HepG2 (cell line): ENCODE measurements around the gene TLCD3B. TPM values are rescaled to one million over a fixed set of nuclear protein-coding genes. Genes with fewer than 3 reads are reported as not detected.

Experiments used
- CSRNP2 ChIP-seq: sonication (generic); formaldehyde crosslinking; conservative IDR thresholded peaks from 2 replicates; pipeline ENCODE4 v1.8.0; 2022; ENCODE audit warnings: low read depth, missing genetic modification reagents
- DMTF1 ChIP-seq: sonication (generic); formaldehyde crosslinking; IDR thresholded peaks from 2 replicates; pipeline ENCODE4 v1.4.0; 2020; ENCODE audit warnings: mild to moderate bottlenecking, missing genetic modification reagents
- EEA1 ChIP-seq: sonication (generic); formaldehyde crosslinking; IDR thresholded peaks from 2 replicates; pipeline ENCODE4 v1.5.1; 2020; ENCODE audit warnings: mild to moderate bottlenecking, missing genetic modification reagents, borderline replicate concordance
- FOXP1 ChIP-seq, 2 experiments: fragments of 450-650 bp in 1 of 2; IDR thresholded peaks; 2 replicates each; pipeline ENCODE4 v1.6.1; 2017 to 2018; ENCODE audit warnings: antibody characterized with exemption in 1 of 2
- HMGXB4 ChIP-seq, 2 experiments: sonication (generic) in 1 of 2; formaldehyde crosslinking in 1 of 2; IDR thresholded peaks; 2 replicates each; pipeline versions ENCODE4 v1.4.0 to v1.6.1; 2018 to 2020; ENCODE audit warnings: missing genetic modification reagents in 2 of 2, borderline replicate concordance in 1 of 2, low read depth in 1 of 2, mild to moderate bottlenecking in 1 of 2, missing biosample characterization in 1 of 2
- HNF1B ChIP-seq: sonication (generic); formaldehyde crosslinking; IDR thresholded peaks from 2 replicates; pipeline ENCODE4 v1.5.1; 2020; ENCODE audit warnings: mild to moderate bottlenecking, moderate library complexity, missing genetic modification reagents
- SMAD1 ChIP-seq: sonication (generic); formaldehyde crosslinking; IDR thresholded peaks from 2 replicates; pipeline ENCODE4 v1.4.0; 2020; ENCODE audit warnings: missing genetic modification reagents, low read depth, mild to moderate bottlenecking, borderline replicate concordance
- SRSF9 ChIP-seq: fragments of 200-400 bp; formaldehyde crosslinking; IDR thresholded peaks from 2 replicates; pipeline ENCODE4 v1.6.1; 2018; ENCODE audit warnings: borderline replicate concordance, mild to moderate bottlenecking, low read depth, low read length; ENCODE audit not compliant: insufficient read depth, poor library complexity, severe bottlenecking
- THRA ChIP-seq: sonication (generic); formaldehyde crosslinking; IDR thresholded peaks from 2 replicates; pipeline ENCODE4 v1.4.0; 2020; ENCODE audit warnings: missing genetic modification reagents, borderline replicate concordance
- ZBTB20 ChIP-seq: sonication (generic); formaldehyde crosslinking; IDR thresholded peaks from 2 replicates; pipeline ENCODE4 v1.8.1; 2023; ENCODE audit warnings: missing genetic modification reagents, low read depth, mild to moderate bottlenecking, borderline replicate concordance
- ZNF558 ChIP-seq: sonication (generic); formaldehyde crosslinking; IDR thresholded peaks from 2 replicates; pipeline ENCODE4 v1.9.0; 2022; ENCODE audit warnings: mild to moderate bottlenecking, missing genetic modification reagents, borderline replicate concordance
- ZNF639 ChIP-seq: conservative IDR thresholded peaks from 2 replicates; pipeline ENCODE4 v1.6.1; 2018; ENCODE audit warnings: missing genetic modification reagents
- ZNF713 ChIP-seq: sonication (generic); formaldehyde crosslinking; IDR thresholded peaks from 2 replicates; pipeline ENCODE4 v1.4.0; 2020; ENCODE audit warnings: mild to moderate bottlenecking, missing genetic modification reagents
- ZNF761 ChIP-seq: sonication (generic); formaldehyde crosslinking; conservative IDR thresholded peaks from 2 replicates; pipeline ENCODE4 v1.4.0; 2020; ENCODE audit warnings: mild to moderate bottlenecking, missing genetic modification reagents
- ZNF781 ChIP-seq: sonication (generic); formaldehyde crosslinking; IDR thresholded peaks from 2 replicates; pipeline ENCODE4 v1.5.1; 2020; ENCODE audit warnings: borderline replicate concordance, mild to moderate bottlenecking, missing genetic modification reagents; ENCODE audit errors: not compliant biosample characterization
- polyA plus RNA-seq, 8 experiments: library from polyadenylated mRNA; depleted of rRNA in 3 of 8; stranded (reverse) in 7 of 8; unstranded in 1 of 8; fragments of >200 nt; fragmentation: Illumina TruSeq in 4 of 8; extraction: Trizol in 4 of 8; gene quantifications; 2 replicates each; pipeline versions ENCODE4 v1.2.1 to v1.2.3, GENCODE V29; 2011 to 2016; ENCODE audit warnings: low read depth in 4 of 8, missing spikeins in 1 of 8, mixed read lengths in 1 of 8; ENCODE audit not compliant: insufficient read depth in 1 of 8
- total RNA-seq, 5 experiments: library from RNA; depleted of rRNA; stranded (reverse); fragments of >200 nt; fragmentation: Illumina TruSeq; extraction: Trizol; gene quantifications; 2 replicates each; pipeline ENCODE4 v1.2.3, GENCODE V29; 2016; ENCODE audit warnings: low read depth in 1 of 5

TLCD3B gene
- total and polyA plus RNA-seq, 2 of the 13 experiments (the other 11 are each of a cell fraction or from before 2014, with no cell fraction given) = not detected

- TF ChIP-seq CSRNP2 (CRISPR knock-in tag) (no peak), THRA (CRISPR knock-in tag) (0 out of 2 replicates have a peak, but pooled peaks have one; percentile 21), ZNF713 (CRISPR knock-in tag) (peak; percentile 81; the same call in 1 of the 2 replicates), SRSF9 (no peak), FOXP1 (IDR thresholded peaks at IDR 0.05) (no peak), FOXP1 (CRISPR knock-in tag; IDR thresholded peaks at IDR 0.05) (no peak), EEA1 (CRISPR knock-in tag) (peak; percentile 1; the same call in 1 of the 2 replicates), ZBTB20 (CRISPR knock-in tag) (no peak), ZNF781 (peak; percentile 20), ZNF639 (peak; percentile 69), SMAD1 (CRISPR knock-in tag) (peak; percentile 73; the same call in 1 of the 2 replicates), ZNF558 (CRISPR knock-in tag) (peak; percentile 46; the same call in 1 of the 2 replicates), DMTF1 (peak; percentile 31; the same call in 1 of the 2 replicates), HMGXB4 (CRISPR knock-in tag; IDR thresholded peaks at IDR 0.05; ENCODE audit: borderline replicate concordance in 1 of 2, low read depth in 1 of 2) (peak; percentile 90 to 96), ZNF761 (CRISPR knock-in tag) (no peak), HNF1B (peak; percentile 85)
Observed at GRCh38 chr16:30063893-30064728, 33.0 kb upstream of the TLCD3B start (continued).
